Measurements from ENCODE around the gene SMPDL3B. TPM values are rescaled to one million over a fixed set of nuclear protein-coding genes. Genes with fewer than 3 reads are reported as not detected.

SMPDL3B gene
- total RNA-seq, 1 experiment from 2014 or later, result 51.3 TPM

DNA sequence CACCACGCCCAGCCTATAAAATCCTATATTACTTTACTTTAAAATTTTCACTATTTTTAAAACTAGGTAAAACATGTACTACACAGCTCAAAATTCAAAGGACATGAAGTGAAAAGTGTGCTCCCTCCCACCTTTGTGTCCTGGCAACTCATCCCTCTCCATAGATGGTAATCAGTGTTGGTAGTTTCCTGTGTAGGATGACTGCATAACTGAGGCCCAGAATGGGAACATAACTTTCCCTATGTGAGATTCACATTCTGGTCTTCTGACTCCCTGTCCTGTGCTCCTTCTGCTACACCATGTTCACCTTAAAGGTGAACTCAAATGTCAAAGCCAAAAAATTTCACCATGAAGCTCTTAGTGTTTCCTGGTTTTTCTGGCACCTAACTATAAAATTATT lies 64.3 kb downstream of the SMPDL3B start:
- Mint-ChIP-seq H3K27ac (no peak overlapping the region), H3K36me3 (ENCODE audit: insufficient read depth in 1 of 3, low read depth in 3 of 3) (peaks cover 14 to 52% (median 47%) of the 10 kb centered on the region in 3 experiments; a peak in 6 of 7 replicates), H3K4me3 (no peak overlapping the region), H3K27me3 (ENCODE audit: low read depth) (no peaks in the 10 kb centered on the region), H3K4me1 (no peaks in the 10 kb centered on the region), H3K9me3 (no peaks in the 10 kb centered on the region)
- no peak overlapping the region for H4K8ac ChIP-seq (replicated peaks; ENCODE audit: insufficient read length, low read depth, low read length)
- DNase-seq, result no peak
- no peak overlapping the region for H2BK5ac ChIP-seq (ENCODE audit: insufficient read length, low read length)
- H3K9ac ChIP-seq (ENCODE audit: extremely low read depth, insufficient read length, low read length), result no peak overlapping the region
- no peaks in the 10 kb centered on the region for H3K79me2 ChIP-seq (ENCODE audit: insufficient read depth, low read length)
- H3K23ac ChIP-seq (ENCODE audit: insufficient read length, low read depth, low read length), result no peak overlapping the region
- no CpG with 5 or more reads among the region's 1 CpG for WGBS (ENCODE audit: extremely low coverage, insufficient read length, low lambda C conversion rate)
- H3K4me2 ChIP-seq (ENCODE audit: insufficient read depth, insufficient read length, low read length), result no peak overlapping the region
- no peak overlapping the region for H3T11ph ChIP-seq (ENCODE audit: low read length)
- no peak overlapping the region for H3K27ac ChIP-seq (ENCODE audit: insufficient read length, low read depth, low read length)
- no peaks in the 10 kb centered on the region for H3K27me3 ChIP-seq (ENCODE audit: insufficient read depth, low read length)
- no peaks in the 10 kb centered on the region for H3K4me1 ChIP-seq (ENCODE audit: insufficient read depth, low read length)
- no peak overlapping the region for H2BK15ac ChIP-seq (ENCODE audit: low read depth, low read length)
- no peak overlapping the region for H3K18ac ChIP-seq (ENCODE audit: insufficient read length, low read depth, low read length)
- no peak overlapping the region for H2BK120ac ChIP-seq (ENCODE audit: low read depth, low read length, poor library complexity, severe bottlenecking)
- no peak overlapping the region for H3K4ac ChIP-seq (ENCODE audit: low read depth, low read length)
- TF ChIP-seq, protein P1, sequence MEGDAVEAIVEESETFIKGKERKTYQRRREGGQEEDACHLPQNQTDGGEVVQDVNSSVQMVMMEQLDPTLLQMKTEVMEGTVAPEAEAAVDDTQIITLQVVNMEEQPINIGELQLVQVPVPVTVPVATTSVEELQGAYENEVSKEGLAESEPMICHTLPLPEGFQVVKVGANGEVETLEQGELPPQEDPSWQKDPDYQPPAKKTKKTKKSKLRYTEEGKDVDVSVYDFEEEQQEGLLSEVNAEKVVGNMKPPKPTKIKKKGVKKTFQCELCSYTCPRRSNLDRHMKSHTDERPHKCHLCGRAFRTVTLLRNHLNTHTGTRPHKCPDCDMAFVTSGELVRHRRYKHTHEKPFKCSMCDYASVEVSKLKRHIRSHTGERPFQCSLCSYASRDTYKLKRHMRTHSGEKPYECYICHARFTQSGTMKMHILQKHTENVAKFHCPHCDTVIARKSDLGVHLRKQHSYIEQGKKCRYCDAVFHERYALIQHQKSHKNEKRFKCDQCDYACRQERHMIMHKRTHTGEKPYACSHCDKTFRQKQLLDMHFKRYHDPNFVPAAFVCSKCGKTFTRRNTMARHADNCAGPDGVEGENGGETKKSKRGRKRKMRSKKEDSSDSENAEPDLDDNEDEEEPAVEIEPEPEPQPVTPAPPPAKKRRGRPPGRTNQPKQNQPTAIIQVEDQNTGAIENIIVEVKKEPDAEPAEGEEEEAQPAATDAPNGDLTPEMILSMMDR (conservative IDR thresholded peaks at IDR 0.05), result no peak
- H2BK12ac ChIP-seq (ENCODE audit: insufficient read length, low read depth, low read length), result no peak overlapping the region
- no peak overlapping the region for H2BK20ac ChIP-seq (ENCODE audit: low read depth, low read length, poor library complexity, severe bottlenecking)
- no peaks in the 10 kb centered on the region for H3K9me3 ChIP-seq (ENCODE audit: control insufficient read depth, low read depth, low read length)
- H3K79me1 ChIP-seq (ENCODE audit: insufficient read depth, low read depth, low read length, poor library complexity, severe bottlenecking), result no peaks in the 10 kb centered on the region
- H3K23me2 ChIP-seq (ENCODE audit: insufficient read length, low read depth, low read length, poor library complexity, severe bottlenecking), result no peaks in the 10 kb centered on the region
- no peak overlapping the region for H3K56ac ChIP-seq (ENCODE audit: insufficient read length, low read depth, low read length)
- no peak overlapping the region for H2AFZ ChIP-seq (ENCODE audit: low read length)
- no peak overlapping the region for H3K14ac ChIP-seq (ENCODE audit: insufficient read depth, low read length)
- H4K5ac ChIP-seq (ENCODE audit: insufficient read length, low read depth, low read length), result no peak overlapping the region
- H4K91ac ChIP-seq (ENCODE audit: insufficient read length, low read depth, low read length), result no peak overlapping the region
- no peaks in the 10 kb centered on the region for H4K20me1 ChIP-seq (ENCODE audit: control insufficient read depth, insufficient read depth, insufficient read length)
- H2AK5ac ChIP-seq (ENCODE audit: insufficient read length, low read length), result no peak overlapping the region
